Activated CD4-positive, alpha-beta T cell treated with anti-CD3 and anti-CD28 coated beads, Interleukin-2, Interleukin-6, amounts not matched to agents 100 ng/mL and 50 ng/mL, durations not matched to agents 16 hours and 8 hours (primary cell): ENCODE measurements around the gene PIK3C2G.

Source experiments
- DNase-seq: peaks from one replicate; pipeline ENCODE4 v3.0.0-alpha.2; 2020

The PIK3C2G gene

DNA sequence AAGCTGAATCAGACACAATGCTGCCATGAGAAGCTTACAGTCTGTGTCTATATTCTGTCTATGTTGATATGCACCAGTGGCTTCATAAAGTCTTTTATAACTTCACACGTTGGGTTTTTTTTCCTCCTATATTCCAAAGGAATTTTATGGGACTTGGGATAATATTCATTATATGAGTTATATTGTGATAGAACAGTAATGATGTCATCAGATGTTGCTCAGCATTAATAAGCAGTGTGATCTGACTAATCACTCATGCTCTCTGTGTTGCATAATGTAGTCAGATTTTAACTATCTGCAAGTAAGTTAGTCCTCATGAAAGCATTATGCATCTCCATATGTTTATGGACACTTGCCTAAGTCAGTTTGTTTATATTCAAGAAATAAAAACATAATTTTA lies 316.9 kb downstream of the PIK3C2G start:
- DNase-seq: no peak

DNA sequence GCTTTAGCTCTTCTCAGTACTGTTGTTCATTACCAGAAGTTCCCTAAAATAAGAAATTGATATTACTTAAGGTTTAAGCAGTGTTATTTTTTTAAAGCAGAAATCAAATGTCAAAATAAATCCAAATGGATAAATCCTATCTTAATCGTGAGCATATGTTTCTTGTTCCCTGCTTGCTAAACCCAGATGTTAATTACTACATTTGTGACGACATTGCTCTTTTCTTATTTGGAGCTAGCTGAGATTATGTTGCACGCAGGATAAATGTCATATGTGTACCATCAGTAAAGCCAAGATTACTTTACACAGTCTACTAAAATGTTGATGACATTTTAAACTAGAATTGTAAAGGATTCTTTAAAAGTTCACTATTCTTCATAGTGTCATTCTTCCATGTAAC lies 319.0 kb downstream of the PIK3C2G start:
- DNase-seq: no peak

DNA sequence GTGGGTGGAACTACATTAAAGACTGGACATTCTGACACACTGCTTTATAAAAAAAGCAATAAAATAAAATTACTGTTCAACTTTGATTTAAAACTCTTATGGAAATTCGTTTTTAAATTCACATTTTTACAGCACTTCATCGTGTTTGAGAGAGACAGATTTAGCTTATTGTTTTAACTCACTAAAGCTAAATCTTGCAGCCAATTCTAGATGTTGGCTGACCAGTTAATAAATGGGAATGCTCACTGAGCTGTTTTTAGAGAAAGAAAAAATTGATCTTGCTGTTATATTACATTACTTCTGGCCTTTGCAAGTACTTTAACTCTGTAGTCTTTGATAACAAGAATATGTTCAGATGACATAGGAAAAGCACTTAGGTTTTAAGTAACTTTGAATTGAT lies 319.4 kb downstream of the PIK3C2G start:
- DNase-seq: no peak

DNA sequence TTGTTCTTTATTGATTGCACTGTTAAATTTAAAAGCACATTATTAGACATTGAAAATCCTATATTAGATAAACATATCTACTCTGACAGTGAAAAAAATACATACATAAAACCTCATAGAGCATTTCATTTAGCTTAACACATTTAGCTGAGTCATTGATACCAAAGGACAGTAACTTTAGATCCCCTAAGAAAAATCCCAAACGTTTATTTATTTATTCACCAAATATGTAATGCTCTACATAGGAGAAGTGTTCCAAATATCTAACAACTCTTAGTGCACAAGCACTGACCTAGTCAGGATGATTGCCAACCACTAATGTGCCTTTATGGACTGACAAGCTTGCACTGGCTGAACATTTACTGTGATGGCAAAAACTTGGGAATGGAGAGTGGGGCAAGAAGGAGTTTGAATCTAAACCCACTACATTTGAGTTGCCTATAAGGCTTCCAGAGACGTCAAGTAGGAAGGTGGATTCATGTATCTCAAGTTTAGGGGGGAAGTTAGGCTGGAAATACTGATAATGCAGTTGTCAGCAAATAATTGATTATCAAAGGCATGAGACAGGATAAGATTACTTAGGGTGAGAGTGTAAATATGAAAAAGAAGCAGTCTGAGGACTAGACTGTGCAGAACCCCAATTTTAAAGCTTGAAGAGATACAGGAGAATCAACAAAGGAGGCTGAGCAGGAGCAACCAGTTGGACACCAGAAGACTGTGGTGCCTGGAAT lies 320.1 kb downstream of the PIK3C2G start:
- no peak for DNase-seq

DNA sequence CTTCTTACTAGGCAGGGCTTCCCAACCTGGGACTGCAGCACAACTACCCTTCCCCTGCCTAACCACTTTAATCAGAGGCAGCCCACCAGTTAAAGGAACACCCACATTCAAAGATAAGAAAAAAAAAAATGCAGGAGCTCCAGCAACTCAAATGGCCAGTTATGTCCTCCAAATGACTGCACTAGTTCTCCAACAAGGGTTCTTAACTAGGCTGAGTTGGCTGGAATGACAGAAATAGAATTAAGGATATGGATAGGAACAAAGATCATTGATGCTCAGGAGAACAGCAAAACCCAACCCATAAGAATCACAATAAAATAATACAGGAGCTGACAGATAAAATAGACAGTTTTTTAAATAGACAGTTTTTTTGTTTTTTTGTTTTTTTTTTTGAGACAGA lies 322.3 kb downstream of the PIK3C2G start:
- no peak for DNase-seq

DNA sequence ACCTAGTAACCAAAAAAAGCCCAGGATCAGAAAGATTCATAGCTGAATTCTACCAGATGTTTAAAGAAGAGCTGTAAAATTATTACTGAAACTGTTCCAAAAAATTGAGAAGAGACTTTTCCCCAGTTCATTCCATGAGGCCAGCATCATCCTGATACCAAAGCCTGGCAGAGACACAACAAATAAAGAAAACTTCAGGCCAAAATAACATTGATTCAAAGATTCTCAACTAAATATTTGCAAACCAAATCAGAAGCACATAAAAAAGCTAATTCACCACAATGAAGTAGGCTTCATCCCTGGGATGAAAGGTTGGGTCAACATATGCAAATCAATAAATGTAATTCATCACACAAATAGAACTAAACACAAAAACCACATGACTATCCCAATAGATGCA lies 325.3 kb downstream of the PIK3C2G start:
- no peak for DNase-seq

DNA sequence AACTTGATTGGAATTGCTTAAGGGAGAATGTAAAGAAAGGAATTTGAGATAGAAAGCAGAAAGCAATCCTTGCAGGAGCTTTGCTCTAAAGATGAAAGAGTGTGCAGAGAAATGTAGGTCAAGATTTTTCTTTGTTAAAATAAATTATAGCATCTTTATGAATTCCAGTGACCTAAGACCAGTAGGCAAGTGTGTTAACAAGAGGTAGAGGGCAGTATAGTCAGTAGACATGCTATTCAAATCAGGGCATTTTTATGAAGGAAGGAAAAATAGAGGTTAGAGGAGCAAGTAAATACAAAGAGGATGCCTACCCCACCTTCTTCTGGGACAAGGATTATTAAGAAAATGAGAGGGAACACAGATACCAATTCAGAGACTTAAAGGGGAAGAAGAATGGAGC lies 328.0 kb downstream of the PIK3C2G start:
- no peak for DNase-seq

DNA sequence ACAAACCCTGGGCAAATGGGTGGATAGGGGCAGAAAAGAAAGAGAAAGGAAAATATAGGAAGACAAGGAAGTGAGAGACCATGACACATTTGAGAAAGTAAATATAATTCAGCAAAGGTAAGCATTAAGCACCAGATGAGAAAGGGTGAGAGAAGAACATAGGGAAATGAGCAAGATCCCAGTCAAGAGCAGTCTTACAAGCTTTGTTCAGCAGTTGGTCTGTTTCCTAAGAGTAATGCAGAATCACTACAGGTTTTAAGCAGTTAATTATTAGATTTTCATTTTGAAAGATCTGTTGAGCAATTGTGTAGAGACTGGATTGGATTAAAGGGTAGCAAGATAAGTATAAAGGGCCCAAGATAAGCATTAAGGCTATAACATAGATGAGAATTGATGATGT lies 330.2 kb downstream of the PIK3C2G start:
- DNase-seq: no peak

DNA sequence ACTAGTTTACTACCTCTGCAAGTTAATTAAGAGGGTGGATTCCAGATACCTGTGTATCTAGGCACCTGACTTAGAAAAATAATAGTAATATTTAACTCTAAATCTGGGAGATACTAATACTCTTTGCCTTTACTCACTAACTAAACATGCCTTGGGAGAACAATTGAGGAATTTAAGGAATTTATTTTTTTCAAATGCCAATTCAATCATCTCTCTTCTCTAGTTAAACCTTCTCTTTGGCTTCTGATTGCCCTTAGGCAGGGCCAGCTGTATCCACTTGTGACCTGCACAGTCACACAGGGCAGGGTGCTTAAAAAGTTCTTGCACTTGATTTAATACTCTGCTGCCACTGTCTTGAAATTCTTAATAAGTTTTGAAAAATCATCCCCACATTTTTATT lies 334.1 kb downstream of the PIK3C2G start:
- no peak for DNase-seq

DNA sequence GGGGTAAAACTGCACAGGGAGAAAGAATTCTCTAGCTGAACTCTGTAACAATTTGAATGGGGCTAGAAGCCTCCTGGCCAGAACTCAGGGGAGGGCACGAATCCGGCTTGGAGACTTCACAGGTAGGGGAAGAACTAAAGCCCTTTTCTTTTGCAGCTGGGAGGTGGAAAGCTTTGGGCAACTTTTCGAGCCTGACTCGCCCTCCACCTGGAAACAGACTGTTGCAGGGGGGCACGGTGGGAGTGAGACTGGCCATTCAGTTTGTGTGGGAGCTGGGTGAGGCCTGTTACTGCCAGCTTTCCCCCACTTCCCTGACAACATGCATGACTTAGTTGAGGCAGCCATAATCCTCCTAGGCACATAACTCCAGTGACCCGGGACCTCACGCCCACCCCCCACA lies 340.6 kb downstream of the PIK3C2G start:
- no peak for DNase-seq

DNA sequence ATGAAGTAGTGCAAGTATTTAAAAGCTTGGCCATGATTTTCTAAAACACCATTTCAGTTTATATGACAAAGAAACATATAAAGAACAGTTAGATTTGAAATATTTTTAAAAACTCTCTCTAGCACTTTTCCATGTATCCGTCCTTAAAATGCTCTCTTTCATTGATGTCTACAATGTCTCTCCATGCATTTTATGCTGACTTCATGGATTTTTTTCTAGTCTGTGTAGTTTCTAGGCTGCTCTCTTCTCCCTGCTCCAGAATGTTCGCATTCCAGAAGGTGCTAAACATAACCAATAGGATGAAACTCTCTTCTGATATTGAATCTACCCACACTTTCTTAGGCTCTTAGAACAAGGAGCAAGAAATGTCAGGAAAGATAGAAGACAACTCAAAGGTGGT lies 351.7 kb downstream of the PIK3C2G start:
- DNase-seq: no peak

DNA sequence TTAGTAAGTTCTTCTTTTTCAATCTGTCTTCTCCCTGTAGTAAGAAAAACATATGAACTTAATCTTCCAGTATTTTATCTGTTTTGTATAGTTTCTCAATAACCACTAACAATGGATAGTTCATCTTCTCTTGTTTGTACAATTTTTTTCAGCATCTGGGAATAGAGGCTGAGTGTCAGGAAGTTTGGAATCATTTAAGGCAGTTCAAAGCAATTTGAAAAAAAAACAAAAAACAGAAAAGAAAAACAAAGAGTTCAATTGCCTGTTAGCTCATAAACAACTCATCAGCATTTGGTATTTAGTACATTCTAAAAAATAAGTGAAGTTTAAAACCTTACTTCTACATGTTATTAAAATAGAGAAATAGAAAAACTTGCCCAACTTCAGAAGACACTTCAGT lies 359.7 kb downstream of the PIK3C2G start:
- no peak for DNase-seq

DNA sequence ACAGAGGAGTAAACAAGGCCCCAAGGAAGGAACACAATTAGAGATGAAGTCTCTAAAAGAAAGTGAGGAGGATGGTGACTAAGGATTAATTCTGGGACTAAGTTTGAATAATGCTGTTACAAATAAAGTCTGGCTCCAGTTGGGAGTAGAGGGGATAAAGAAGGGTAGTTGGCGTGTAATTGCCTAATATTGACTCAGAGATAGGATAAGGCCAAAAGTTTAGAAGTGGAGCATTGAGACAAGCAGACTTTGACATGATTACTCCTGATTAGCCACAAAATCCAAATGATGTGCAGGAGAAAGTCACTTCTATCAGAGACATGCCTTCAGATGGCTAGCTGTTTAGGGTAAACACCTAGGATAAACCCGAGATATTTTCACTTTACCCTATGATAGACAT lies 368.1 kb downstream of the PIK3C2G start:
- no peak for DNase-seq

DNA sequence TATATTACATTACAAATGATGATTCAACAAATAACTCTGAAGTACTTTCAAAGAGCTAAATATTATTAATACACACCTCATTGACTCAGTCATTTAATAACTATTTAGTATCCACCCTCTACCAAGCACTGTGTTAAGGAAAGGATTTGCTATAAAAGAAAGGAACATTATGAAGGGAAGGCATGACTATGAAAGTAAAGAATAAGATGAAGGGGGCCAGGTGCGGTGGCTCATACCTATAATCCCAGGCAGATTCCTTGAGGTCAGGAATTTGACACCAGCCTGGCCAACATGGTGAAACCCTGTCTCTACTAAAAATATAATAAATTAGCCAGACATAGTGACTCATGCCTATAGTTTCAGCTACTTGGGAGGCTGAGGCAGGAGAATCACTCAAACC lies 368.6 kb downstream of the PIK3C2G start:
- no peak for DNase-seq

DNA sequence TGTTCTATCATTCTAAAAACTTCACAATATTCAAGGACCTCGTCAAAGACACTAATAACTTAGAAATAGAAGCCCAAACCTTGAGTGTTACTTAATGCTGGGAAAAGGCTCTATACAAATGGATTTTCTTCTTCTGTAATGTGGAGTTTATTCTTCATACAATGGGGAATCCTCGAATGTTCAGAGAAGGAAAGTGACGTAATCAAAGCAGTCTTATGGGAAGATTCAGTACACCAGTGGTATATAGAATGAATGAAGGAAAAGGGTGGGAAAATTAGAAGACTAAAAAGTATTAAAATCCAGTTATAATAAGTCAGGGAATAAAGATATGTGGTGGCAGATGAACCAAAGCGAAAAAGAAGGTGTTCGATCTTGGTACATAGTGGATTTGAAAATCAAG lies 370.0 kb downstream of the PIK3C2G start:
- no peak for DNase-seq

DNA sequence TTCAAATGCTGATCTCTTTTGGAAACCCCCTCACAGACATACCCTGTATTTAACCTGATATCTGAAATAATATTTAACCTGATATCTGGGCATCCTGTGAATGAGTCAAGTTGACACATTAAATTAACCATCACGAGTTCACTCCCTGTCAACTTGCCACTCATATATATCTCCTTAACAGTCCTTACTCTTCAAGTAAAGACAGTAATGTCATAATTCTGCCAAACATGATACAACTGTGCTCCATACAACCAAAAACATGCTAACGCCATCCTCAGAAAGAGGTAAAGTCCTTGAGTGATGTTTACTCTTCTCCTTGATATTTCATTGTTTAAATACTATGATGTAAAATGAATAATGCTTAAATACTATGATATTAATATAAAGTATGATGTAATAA lies 371.5 kb downstream of the PIK3C2G start:
- DNase-seq: no peak

DNA sequence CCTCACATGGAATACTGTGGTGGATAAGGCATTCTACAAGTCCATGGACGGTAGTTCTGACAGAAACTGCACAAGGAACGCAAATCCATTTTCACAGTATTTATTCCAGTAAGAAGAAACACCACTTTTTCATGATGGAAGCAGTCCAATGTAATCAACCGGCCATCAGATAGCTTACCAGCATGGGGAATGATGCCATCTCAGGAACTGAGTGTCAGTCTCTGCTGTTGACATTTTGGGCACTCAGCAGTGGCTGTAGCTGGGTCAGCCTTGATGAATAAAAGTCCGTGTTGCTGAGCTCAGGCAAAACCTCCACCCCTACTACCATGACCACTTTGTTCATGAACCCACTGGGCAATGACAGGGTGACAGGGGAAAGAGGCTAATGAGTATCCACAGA lies 373.1 kb downstream of the PIK3C2G start:
- no peak for DNase-seq

DNA sequence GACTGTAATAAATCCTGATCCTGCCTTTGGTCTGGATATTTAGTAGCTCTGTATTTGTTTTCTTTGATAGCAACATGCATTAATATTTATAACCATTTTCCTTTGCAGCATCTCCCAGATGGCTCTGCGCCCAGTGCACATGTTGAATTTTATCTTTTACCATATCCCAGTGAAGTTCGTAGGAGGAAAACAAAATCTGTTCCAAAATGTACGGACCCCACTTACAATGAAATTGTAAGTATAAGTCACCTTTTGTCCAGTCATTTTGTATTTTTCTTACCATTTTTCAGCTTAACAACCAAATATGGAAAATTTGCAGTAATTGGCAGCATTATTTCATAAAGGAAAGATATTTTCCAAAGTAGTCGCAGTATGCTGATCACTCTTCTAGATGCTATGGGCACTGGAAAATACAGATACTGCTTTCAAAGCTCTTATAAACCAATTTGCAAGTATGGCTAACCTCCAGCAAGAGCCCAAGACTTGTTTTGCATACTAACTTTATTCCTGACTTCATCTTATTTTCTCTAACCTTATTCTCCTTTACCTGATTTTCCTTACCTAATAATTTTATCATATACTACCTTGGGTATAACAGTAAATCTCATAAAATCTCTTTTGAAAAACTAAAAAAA lies 379.1 kb downstream of the PIK3C2G start:
- no peak for DNase-seq

DNA sequence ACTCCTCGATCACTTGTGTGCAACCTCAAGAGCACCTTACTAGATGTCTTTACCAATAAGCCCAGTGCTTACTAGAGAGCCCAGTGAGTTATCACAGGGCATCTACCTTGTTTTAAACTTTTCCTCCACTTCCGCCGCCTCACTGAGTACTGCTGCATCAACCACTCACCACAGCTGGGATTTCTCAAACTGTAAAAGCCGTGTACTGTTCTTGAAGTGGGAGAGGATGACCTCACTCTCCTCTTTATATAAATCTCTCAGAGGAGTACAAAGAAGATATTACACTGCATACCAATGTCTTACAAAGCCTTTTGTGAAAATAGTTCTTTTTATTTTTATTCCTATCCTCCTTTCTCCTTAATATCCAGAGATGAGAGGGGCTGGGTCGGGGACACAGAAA lies 382.4 kb downstream of the PIK3C2G start:
- no peak for DNase-seq

DNA sequence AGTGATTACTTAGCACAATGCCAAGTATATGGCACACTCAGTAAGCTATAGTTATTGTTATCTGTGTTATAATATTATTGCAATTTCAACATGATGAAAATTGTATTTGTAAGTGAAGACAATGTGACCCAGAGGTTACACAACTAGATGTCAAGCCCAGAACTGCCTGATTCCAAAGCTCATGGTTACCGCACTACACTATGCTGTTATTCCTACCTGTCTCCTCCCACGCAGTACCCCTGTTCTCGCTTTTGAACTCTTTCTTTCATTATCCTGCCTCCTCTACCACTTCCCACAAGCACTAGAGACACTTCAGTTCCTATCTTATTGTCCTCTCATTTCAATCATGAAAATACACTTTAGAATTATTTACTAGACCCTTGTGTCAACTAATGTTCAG lies 383.2 kb downstream of the PIK3C2G start:
- DNase-seq: no peak

DNA sequence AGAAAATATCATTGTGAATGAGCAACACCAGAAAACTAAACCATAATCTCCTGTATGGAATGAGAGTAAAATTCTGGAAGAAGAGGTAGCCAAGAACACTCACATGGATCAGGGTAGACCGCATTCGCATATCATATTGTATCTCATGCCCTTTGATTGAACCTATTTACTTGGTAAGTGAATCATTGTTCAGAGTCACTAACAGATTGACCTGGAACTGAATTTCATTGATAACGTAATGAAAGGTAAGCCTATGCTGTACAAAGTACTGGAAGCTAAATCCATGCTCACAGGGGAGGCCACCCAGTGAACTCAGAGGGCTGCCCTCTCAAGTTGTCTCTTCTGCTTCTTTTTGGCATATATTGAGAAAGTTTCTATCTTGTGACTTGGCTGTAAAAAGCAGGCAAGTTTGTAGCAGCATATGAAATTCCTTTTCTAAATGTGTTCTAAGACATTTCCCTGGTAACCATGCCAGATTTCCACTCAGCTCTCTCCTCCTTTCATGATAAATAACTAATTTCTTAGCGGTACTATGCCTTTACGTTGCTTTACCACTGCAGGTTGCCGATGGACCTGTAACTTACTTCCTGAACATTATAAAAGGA lies 385.1 kb downstream of the PIK3C2G start:
- DNase-seq: no peak

DNA sequence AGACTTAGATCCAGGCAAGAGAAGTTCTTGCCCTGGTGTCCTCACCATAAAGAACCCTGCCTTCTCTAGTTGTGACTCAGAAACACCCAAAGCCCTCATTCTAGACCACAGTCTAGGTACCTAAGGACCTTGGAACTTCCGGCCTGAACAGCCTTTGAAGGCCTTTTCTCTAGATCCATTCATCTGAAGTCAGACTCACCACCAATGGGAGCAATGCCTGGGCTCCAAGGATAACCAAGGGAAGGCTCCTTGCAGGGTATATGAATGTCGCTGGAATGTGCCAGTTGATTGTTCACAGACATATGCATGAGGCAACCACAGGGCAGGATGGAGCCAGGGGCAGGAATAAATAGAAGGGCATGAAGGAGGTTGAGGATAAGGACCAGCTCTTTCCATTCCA lies 390.2 kb downstream of the PIK3C2G start:
- DNase-seq: no peak

DNA sequence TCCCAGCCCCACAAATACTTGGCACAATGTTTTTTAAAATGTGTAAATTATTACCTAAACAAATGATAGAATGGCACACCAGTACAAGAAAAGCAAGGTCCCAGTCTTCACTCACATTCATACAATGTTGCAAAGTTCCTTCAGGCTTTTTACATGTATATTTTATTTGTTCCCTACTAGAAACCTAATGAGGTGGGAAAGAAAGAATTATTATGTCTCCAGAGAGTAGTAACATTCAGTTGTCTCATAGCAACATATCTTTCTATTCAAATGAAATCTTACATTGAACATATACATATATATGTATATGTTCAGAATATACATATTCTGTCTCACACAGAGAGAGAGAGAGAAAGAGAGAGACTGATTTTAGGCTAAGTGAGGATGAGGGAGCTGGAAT lies 391.3 kb downstream of the PIK3C2G start:
- no peak for DNase-seq

DNA sequence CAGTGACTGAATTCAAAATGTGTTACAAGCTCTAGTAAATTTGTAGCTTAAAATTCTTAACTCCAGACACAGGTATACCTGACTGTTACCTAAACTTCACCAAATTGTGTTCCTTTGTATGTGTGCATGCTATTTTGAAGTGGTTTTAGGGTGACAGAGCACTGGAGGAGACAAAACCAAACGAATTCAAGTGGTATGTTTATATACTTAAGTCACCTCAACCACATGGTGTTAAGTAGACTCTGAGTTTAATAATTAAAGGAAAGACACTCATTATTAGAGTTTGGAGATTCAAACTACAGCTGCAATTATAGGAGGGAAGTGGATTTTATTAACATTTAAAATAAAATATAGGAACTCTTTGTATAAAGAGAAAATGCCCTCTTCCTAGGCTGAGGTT lies 392.1 kb downstream of the PIK3C2G start:
- DNase-seq: no peak

DNA sequence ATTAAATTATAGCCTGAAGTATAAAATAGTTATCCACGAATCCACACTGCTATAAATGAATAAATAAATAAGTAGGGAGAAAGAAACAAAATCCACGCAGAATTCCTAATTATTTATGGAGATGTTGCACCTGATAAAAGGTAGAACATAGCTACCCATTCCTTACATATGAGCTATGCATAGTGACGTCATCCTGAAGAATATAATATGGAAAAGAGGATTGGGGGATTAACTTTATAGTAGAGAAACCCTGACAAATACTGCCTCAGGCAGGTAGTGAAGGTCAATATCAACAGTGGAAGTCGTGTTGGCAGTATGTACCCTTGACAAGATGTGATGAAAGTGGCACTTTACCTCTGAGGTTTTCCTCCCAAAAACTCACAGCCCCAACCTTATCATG lies 394.0 kb downstream of the PIK3C2G start:
- no peak for DNase-seq
